ENCODE measurements around the gene ENC1.

DNA sequence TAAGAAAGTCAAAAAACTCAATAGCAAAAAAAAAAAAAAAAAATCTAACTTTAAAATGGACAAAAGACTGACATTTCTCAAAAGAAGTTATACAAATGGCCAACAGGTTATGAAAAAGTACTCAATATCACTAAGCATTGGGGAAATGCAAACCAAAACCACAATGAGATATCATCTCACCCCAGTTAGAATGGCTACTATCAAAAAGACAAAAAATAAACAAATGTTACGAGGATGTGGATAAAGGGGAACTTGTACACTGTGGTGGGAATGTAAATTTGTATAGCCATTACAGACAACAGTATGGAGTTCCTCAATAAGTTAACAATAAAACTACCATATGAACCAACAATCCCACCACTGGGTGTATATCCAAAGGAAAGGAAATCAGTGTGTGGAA, 37.2 kb downstream of the ENC1 start:
- TF ChIP-seq, protein P1, sequence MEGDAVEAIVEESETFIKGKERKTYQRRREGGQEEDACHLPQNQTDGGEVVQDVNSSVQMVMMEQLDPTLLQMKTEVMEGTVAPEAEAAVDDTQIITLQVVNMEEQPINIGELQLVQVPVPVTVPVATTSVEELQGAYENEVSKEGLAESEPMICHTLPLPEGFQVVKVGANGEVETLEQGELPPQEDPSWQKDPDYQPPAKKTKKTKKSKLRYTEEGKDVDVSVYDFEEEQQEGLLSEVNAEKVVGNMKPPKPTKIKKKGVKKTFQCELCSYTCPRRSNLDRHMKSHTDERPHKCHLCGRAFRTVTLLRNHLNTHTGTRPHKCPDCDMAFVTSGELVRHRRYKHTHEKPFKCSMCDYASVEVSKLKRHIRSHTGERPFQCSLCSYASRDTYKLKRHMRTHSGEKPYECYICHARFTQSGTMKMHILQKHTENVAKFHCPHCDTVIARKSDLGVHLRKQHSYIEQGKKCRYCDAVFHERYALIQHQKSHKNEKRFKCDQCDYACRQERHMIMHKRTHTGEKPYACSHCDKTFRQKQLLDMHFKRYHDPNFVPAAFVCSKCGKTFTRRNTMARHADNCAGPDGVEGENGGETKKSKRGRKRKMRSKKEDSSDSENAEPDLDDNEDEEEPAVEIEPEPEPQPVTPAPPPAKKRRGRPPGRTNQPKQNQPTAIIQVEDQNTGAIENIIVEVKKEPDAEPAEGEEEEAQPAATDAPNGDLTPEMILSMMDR (conservative IDR thresholded peaks at IDR 0.05), result no peak
- no peak for TF ChIP-seq EZH2 (IDR thresholded peaks at IDR 0.05; ENCODE audit: low read depth)

All from PC-9 (cell line).